Measurements from ENCODE around the gene TMEM63A.

DNA sequence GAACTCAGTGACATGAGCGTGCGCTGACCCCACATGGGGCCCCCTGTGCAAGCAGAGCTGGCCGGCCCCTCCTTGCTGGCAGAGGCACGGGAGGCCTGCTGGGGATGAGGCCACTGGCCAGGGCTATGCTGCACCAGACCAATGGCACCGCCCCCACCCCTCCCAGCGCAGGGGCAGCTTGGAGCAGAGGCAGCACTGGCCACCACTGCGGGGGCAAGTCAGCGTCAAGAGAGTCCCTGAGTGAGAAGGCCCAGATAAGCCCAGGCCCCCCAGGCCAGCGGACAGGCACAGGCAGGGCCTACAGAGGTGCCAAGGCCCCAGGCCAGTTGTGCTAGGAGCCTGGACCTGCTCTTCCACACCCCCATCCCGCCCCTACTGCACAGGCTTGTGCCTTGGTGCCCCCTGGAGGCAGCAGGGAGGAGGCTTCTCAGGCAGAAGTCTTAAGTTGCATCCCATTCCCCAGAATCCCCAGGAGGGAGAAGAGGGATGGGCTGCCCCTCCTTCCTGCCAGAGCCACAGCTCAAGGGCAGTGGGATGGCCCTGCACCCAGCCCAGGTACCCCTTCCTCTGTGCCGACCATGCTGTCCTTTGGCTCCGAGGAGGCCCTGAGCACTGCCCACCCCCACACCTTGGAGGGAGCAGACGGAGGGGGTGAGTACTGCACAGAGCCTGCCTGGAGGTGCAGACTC, 36.5 kb downstream of the TMEM63A start:
- peak; percentile 76 for TF ChIP-seq CTCF (IDR thresholded peaks at IDR 0.05; ENCODE audit: low read length)
- TF ChIP-seq EZH2 (IDR thresholded peaks at IDR 0.05; ENCODE audit: borderline replicate concordance, low read length) = no peak

All from OCI-LY1 (cell line).